ENCODE data around the gene SCAF11.

DNA sequence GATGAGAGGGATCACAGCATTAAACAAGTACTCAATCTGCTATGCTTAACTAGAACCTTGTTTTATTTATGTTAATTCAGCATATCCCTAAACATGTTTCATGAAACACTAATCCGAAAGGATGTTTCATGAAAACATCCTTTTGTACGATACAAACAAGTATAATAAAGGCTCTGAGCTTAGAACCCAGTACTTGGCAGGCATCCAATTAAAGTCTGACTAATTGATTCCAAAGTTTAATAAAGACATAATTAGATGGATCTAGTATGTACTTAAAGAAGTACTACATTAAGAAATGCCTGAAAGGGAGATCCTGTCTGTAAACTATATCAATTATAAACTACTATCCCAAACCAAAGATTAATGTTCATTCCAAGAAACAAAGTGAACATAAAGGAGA is 51.8 kb downstream of the SCAF11 start:
- TF ChIP-seq POLR2A (IDR thresholded peaks at IDR 0.05) = no peak
- TF ChIP-seq, protein P1, sequence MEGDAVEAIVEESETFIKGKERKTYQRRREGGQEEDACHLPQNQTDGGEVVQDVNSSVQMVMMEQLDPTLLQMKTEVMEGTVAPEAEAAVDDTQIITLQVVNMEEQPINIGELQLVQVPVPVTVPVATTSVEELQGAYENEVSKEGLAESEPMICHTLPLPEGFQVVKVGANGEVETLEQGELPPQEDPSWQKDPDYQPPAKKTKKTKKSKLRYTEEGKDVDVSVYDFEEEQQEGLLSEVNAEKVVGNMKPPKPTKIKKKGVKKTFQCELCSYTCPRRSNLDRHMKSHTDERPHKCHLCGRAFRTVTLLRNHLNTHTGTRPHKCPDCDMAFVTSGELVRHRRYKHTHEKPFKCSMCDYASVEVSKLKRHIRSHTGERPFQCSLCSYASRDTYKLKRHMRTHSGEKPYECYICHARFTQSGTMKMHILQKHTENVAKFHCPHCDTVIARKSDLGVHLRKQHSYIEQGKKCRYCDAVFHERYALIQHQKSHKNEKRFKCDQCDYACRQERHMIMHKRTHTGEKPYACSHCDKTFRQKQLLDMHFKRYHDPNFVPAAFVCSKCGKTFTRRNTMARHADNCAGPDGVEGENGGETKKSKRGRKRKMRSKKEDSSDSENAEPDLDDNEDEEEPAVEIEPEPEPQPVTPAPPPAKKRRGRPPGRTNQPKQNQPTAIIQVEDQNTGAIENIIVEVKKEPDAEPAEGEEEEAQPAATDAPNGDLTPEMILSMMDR (IDR thresholded peaks at IDR 0.05) = no peak
